ENCODE data around the gene ALAD.

- TF ChIP-seq CTCF (IDR thresholded peaks at IDR 0.05; ENCODE audit: control extremely low read depth in 1 of 3, insufficient read depth in 1 of 3, low read depth in 1 of 3, low read length in 3 of 3) (no peak), SP1 (IDR thresholded peaks at IDR 0.05; ENCODE audit: low read depth, low read length) (no peak), KDM5A (IDR thresholded peaks at IDR 0.05; ENCODE audit: low read length) (no peak), EP300 (IDR thresholded peaks at IDR 0.05; ENCODE audit: borderline replicate concordance in 1 of 2, low read depth in 2 of 2, low read length in 2 of 2) (no peak), CREB1 (IDR thresholded peaks at IDR 0.05) (no peak), EZH2 (IDR thresholded peaks at IDR 0.05; ENCODE audit: low read depth, low read length, severe bottlenecking) (no peak), POLR2A (IDR thresholded peaks at IDR 0.05; ENCODE audit: control extremely low read depth in 1 of 2, low read depth in 2 of 2, low read length in 2 of 2) (no peak), POLR2AphosphoS5 (IDR thresholded peaks at IDR 0.05; ENCODE audit: low read depth, low read length) (no peak), FOSL1 (IDR thresholded peaks at IDR 0.05; ENCODE audit: insufficient read depth, low read depth, low read length) (no peak), JUND (IDR thresholded peaks at IDR 0.05; ENCODE audit: low read length) (no peak), CBX5 (IDR thresholded peaks at IDR 0.05; ENCODE audit: low read depth, low read length) (no peak), TBP (IDR thresholded peaks at IDR 0.05; ENCODE audit: low read depth, low read length) (no peak)
These were observed 37.7 kb downstream of the ALAD start for GRCh38 chr9:113363336-113363735.

Data from H1 (cell line).